Epithelial cell of prostate (primary cell): Measurements from ENCODE around the gene MTA1.
A peak's percentile ranks its signal among the peaks of the same experiment; 100 is the strongest.

ENCODE experiments used
- DNase-seq: peaks from one replicate; pipeline ENCODE4 v3.0.0-alpha.2; 2011; ENCODE audit warnings: low read depth, low spot score
- H3K27ac ChIP-seq: fragments of 450-650 bp; 2 replicates; pipeline ENCODE4 v1.5.1; 2017; ENCODE audit warnings: mild to moderate bottlenecking

MTA1 gene

DNA sequence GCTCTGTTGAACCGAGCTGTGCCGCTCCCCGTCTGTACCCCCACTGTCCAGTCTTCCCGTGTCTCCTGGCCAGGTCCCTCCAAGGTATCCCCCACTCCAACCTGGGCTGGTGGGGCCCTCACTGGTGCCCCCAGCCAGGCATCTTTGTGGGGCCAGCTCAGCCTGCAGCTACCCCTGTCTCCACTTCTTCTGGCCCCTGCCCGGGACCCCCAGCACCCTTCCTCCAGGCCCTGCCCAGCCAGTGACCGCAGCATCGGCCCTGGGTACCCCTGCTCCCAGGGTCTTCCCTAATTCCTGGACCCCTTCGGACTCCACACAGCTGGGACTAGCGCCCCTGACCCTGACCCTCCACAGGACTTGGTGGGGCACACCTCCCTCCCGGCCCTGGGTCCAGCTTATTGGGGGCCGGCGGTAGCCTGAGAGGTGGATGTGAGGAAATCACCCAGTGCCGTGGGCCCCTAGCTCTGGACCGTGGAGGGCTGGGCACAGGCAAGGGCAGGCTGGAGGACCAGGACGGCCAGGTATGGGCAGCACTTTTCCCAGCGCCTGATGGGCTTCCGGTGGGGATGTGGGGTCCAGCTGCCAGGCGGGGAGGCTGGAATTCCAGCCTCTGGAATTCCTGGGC, 63.0 kb downstream of the MTA1 start:
- no peak for DNase-seq

DNA sequence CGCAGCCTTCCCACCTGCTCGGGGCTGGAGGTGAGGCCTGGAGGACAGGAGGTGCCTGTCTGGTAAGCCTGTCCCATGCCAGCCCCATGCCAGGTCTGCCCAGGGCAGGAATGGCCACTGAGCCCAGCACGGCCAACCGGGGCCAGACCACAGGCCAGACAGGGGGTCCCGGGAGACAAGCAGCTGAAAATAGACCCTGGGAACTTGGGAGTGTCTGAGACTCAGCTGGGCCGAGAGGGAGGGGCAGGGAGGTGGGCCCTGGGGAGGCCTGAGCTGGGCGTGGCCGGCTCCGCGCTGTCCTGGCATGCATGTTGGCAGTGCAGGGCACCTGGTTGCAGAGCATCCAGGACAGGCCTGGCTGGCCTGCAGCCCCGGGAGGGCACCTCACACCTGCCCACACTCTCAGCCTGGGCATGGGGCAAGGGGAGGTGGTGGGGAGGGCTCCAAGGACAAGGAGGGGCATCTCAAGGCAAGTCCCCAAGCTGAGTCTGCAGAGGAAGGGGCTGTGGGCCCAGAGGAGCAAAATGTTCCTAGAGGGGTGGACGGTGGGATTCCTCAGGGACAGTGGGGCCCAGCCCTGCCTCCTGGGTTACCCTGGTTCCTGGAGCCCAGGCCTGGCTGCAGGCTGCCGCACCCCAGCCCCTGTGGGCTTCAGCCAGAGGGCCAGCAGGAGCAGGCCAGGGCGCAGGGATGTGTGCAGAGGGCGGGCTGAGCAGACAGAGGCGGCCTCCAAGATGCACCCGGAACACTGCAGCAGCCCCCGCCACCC, 63.9 kb downstream of the MTA1 start:
- H3K27ac ChIP-seq = no peak overlapping the region
- DNase-seq = no peak

More for the DNA sequence above, 63.0 kb downstream of the MTA1 start:
- peak overlapping the region; percentile 82 for H3K27ac ChIP-seq

DNA sequence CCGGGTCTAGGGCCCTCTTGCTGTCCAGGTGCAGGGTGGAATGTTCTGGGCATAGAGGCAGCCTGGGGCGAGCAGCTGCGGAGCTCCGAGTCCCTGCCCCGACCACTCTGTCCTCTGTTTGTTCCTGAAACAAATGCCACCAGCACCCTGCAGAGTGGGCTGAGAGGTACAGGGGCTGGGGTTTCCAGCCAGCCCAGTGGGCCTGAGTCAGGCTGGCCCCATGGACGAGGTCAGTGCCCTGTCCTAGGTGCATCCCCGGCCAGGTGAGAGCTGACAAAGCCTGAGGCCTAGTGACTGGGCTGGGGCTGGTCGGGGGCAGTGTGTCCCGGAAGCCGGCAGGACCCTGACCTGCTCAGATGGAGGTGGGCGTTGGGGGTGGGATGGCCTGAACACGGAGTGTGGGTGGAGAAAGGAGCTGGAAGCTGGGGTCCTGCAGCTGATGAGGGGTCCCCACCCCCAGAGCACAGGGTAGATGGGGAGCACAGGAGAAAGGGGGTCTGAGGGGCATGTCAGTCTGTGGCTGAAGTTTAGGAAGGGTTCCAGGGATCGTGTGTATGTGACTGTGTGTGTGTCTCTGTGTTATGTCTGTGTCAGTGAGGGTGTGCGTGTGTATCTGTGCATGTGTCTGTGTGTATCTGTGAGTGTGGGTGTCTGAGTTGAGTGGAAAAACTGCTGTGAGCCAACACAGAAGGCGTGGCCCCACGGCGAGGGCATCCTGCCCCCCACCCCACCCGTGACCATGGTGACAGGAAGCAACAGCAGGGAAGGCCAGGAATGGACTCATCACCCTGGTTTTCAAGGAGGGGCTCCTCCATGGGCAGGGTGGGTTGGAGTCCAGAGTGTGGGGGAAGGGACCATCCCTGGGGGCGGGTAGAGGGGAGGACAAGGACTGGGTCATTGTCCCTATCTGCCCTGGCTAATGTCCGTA, 64.7 kb downstream of the MTA1 start:
- no peak for DNase-seq
- no peak overlapping the region for H3K27ac ChIP-seq

DNA sequence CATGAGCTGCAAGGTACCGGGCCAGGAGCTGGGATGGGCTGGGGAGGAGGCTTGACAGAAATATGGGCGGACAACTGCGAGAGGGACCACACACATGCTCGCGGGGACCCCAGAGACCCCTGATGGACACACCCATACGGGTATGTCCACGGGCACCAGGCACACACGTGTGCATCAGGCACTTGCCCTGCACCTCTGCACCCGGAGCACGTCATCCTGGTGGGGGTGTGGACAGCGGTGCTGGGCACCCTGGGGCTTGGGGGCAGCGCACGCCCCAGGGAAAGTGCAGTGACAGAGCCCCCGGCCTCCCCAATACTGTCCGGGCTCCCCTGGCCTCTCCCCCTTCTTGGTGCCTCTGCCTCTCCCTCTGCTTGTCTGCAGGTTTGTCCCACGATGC, 65.4 kb downstream of the MTA1 start:
- no peak overlapping the region for H3K27ac ChIP-seq
- no peak for DNase-seq

DNA sequence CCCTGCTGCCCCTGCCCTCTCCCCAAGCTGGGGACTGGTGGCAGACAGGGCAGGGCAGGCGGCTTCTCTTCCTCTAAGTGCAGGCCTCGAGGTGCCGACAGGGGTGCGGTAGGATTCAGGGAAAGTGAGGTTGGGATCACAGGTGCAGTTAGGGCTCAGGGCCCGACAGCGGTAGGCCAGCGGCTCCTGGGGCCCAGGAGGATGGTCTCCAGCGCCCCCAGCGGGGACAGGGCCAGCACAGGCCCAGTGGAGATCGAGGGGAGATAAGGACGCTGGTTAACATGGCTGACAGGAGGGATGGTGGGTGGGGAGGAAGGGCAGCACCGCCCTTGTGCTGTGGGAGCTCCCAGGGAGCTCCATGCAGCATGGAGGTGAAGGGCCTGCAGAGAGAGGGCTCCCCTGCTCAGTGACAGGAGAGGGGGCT, 66.1 kb downstream of the MTA1 start:
- DNase-seq = no peak
- no peak overlapping the region for H3K27ac ChIP-seq

DNA sequence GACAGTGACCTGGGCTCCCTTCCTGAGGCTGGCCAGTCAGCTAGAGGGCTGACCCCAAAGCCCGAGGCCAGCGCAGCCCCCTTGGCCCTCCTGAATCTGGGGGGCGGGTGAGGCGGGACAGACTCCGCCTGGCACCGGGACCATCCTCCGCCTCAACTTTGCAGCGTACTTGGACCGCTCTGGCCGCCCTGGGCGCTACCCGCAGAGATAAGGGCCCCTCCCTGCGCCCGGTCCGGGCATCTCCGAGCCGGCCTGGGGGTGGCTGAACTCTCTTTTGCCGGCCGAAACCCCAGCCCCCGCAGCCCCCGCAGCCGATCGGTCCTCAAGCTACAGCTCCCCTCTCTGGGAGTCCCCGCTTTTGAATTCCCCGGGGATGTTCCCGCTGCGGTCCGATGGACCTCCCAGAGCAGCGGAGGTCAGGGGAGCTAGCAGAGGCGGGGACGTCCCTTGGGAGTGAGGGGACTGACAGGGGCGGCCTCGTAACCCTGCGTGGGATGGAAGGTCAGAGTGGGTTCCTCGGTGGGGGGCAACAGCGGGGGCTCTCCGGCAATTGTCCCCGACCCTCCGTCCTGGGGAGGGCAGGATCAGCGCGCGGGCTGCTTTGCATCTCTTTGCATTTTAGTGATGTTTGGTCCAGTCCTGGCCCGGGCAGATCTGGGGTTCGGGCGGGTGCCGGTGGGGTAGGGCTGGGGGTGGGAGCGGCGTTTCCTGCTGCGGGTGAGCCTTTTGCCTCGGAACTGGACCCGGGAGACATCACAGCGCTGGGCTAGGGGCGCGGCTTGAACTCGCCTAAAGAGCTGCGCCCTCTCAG, 66.7 kb downstream of the MTA1 start, which contains the start of gene CRIP1:
CRIP1 (plus strand) TSS at position 724 of the 811 bp plus-strand sequence. CDS start 374 bp downstream, outside the sequence.
- no peak within 1 kb of the TSS for H3K27ac ChIP-seq
- DNase-seq = no peak

DNA sequence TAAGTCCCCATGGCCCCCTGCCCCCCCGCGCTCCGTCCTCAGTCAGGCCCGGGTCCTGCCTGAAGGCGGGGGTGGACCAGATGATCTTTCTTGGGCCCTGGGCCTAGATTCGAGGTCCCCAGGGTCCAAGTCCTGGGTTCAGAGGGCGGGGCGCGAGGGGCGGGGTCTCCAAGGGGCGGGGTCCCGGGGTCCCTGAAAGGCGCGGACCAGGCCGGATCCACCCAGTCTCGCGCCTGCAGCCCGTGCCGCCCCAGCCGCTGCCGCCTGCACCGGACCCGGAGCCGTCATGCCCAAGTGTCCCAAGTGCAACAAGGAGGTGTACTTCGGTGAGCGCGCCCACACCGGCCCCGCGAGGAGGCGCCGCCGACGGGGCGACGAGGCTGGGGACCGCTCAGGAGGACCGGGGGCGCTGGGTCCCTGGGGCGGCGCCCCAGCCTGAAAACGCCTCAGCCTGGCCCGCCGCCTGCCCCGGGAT, 67.4 kb downstream of the MTA1 start:
- no peak overlapping the region for H3K27ac ChIP-seq
- no peak for DNase-seq

DNA sequence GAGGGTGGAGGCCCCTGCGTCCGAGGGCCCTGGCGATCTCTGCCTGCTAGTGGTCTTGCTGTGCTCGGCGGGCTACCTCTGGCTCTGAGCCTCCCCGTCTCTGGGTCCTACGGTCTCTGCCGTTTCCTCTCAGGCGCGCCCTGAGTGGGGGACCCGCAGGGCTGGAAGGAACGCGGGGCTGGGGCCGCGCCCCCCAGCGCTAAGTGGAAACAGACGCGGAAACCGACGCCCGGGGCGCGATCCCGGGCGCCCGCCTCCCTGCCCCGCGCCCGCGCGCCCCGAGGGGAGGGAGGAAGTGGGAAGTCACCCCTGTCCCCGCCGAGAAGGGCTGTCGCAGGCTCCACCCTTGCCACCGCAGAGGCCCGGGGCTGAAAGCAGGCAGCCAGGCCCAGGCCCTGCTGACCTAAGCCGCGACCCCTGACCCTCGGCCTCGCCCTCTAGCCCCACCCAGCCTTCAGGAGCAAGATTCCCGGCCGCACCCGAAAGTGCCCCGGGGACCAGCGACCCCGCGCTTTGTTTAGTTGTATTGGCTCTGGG, 67.9 kb downstream of the MTA1 start:
- DNase-seq = no peak
- H3K27ac ChIP-seq = no peak overlapping the region

DNA sequence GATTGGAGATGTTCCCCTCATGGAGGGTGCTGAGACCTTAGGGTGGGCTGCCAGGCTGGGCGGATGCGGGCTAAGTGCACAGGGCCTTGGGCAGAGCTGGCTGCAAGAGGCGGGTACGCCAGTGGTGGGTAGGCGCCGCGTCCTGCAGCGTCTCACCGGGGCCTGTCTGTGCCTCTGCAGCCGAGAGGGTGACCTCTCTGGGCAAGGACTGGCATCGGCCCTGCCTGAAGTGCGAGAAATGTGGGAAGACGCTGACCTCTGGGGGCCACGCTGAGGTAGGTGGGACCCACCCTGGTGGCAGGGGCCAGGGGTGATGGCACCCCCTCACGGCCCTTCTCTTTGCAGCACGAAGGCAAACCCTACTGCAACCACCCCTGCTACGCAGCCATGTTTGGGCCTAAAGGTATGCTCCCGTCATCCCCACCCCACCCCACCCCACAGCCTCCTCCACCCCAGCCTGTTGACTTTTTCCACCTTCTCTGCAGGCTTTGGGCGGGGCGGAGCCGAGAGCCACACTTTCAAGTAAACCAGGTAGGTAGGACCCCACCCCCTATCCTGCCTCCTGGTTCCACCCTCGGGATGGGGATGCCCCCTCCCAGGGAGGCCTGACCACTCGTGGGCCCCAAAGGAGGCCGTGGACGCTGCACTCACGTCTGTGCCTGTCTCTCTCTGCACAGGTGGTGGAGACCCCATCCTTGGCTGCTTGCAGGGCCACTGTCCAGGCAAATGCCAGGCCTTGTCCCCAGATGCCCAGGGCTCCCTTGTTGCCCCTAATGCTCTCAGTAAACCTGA, 68.6 kb downstream of the MTA1 start:
- H3K27ac ChIP-seq = no peak overlapping the region
- DNase-seq = no peak

DNA sequence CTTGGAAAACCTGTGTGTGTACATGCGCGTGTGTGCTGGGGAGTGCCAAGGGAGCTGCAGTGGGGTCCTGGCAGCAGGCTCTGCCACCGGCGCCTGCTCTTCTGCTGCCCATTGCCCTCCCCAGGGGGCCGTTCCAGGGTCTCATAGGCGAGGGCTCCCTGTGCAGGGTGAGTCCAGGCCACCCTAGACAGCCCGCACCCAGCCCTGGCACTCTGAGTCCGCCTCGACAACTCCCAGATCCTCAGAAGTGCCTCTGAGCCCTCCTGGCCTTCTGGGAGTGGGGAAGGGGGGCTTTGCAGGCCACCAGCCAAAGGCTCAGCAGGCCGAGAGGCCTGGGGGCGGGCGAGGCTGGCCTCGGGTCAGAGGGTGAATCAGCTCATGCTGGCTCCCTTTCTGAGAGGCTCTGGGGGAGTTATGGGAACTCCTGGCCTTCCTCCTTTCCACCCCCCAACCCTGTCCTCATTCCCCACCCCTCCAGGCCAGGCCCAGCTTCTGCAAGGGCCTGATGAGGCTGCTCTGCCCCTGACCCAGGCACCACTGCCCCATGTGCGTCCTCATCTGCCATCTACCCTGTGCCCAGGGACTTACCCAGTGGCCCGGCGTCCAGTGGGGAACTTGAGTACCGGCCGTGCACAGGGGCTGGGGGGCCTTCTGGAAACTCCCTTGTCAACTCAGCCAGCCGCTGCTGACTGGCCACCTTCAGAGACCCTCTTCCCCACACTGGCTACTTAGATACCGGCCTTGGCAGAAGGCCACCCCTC, 69.3 kb downstream of the MTA1 start:
- no peak overlapping the region for H3K27ac ChIP-seq

DNA sequence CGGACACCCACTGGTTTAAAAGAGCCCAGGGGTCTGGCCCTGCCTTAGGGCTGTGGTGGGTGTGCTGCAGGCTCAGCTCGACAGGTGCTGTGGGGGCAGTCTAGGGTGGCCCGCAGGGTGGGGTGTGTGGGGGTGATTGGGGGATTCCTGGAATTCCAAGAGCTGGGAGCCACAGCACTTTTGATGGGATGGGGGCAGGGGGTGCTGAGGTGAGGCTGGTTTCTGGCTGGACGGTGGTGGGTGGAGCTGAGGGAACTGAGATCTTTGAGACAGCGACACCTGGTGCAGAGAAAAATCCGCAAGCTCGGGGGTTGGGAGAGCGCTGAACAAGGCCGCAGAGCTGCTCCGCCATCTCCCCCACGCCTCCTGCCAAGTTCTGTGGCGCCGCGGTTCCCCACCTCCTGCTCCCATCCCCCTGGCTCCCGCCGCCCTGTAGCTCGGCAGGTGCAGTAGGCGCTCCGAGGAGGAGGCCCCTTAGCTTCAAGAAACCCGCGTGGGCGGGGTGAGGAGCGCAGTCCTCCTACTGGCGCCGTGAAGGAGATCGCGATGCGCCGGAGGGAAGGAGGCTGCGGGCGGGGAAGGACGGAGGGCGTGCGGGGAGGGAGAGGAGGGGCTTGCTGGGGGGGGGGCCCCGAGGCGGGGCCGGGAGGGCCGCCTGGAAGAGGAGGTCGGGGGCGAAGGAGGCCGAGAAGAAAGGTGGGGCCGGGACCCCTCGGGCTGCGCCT, 70.1 kb downstream of the MTA1 start:
- peak overlapping the region; percentile 75 for H3K27ac ChIP-seq
- peak; percentile 61 for DNase-seq

More for the DNA sequence above, 69.3 kb downstream of the MTA1 start:
- DNase-seq = no peak

DNA sequence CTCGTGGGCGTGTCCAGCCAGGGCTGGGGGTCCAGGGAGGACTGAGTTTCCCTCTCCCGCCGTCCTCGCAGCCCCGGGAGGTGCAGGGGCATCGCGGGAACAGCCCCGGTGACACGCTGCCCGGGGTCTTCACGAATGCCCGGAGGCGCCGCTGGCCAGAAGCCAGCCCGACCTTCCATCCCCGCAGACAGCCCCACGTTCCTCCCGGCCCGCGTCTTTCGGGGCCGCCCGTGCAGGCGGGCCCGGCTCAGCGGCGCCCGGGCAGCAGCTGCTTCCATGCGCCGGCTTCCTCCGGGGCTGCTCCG, 70.6 kb downstream of the MTA1 start:
- H3K27ac ChIP-seq = peak overlapping the region; percentile 75
- no peak for DNase-seq

DNA sequence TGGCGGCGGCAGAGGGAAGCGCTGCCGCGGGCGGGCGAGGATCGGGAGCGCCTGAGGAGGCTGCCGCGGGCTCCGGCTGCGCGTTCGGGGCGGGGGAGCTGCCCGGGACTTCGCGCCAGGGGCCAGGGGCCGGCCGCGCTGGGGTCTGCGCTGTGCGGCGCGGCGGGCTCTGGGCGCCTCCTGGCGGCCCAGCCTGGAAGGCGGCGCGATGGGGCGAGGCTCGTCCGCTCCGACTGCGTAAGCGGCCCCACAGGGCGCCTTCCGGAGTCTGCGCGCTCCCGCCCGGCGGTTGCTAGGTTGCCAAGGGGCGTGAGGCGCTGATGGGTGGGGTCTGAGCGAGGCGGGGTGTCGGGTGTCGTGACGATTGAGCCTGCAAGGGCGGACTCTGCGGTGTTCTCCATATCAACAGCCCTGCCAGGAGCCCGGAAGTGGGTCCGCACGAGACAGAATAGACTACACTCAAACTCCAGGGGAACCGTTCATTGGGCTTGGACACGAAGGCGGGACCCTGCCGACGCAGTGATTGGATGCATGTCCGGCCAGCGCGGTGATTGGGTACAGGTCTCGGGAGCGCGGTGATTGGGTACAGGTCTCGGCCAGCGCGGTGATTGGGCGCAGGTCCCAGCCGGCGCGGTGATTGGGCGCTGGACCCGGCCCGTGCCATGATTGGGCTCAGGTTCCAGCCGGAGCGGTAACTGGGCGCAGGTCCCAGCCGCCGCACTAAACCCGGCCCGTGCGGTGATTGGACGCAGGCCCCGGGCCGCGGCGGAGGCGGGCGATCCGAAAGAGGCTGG, 71.1 kb downstream of the MTA1 start, which contains the start of gene TEDC1:
TEDC1 (plus strand) TSS at position 675 of the 794 bp plus-strand sequence. CDS start 130 bp downstream, outside the sequence.
- DNase-seq = peak; percentile 100
- H3K27ac ChIP-seq = peak within 1 kb of the TSS; percentile 75

DNA sequence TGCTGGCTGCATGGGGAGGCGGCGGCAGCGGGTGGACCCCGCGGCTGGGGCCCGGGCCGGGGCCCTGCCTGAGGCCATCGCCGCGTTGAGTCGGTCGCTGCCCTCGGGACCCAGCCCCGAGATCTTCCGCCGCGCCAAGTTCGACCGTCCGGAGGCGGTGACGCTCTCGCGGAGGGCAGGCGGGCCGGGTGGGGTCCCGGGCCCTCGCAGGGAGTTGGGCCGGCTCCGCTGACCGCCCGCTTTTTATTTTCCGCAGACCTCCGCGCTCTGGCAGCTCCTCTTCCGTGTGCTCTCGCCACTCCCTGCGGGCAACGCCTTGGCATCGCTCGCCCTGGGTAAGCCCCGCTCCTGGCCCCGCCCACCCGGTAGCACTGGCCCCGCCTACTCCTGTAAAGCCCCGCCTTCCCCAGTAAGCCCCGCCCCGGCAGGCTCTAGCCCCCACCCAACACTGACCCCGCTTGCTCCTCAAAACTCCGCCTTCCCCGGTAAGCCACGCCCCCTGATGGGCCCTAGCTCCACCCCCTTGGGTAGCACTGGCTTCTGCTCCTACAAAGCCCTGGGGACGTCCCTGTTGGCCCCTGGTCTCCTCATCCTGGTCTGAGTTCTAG, 71.8 kb downstream of the MTA1 start:
- H3K27ac ChIP-seq = peak overlapping the region; percentile 40
- DNase-seq = peak; percentile 20

DNA sequence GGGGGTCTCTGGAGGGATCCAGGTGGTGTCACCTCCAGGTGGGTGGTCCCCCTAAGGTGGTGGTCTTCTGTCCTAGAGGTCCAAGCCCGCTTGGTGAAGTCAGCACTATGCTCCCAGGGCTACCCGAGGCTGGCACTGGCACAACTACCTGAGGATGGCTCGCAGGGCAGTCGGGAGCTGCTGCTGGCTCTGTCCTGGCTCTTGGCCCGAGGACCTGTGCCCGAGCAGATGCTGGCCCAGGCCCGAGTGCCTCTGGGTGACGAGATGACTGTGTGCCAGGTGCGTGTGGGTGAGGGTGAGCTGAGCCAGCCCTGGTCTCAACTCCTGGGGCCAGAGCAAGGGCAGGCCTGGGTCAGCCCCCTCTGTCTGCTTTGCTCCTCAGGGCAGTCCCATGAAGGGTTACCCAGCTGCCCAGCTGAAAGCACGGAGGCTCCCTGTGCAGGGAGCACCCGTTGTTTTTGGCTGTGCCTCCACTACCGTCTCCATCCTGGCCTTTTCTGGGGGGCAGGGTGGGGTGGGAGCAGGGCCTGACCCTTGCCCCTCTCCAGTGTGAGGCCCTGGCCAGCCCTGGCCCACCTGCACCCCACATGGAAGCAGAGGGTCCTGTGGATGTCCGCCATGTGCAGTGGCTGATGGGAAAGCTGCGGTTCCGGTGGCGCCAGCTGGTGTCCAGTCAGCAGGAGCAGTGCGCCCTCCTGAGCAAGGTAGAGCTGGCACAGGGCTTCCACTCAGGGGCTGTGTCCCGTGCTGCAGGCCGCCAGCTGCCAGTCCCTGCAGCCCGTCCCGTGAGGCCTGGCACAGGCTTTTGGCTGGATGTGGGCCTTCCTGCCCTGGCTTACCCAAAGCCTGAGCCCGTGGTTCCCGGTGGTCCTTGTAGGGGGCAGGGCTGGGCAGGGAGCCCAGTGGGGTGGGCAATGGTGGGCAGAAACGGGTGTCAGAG, 72.7 kb downstream of the MTA1 start:
- H3K27ac ChIP-seq = no peak overlapping the region
- DNase-seq = no peak
